ENCODE results near the gene PRCD. TPM values are rescaled to one million over a fixed set of nuclear protein-coding genes. Genes with fewer than 3 reads are reported as not detected.

PRCD gene
- 7.8 and 11.1 TPM in 2 replicates for total RNA-seq

GRCh38 chr17:76539631-76540271, at the start of gene PRCD:
PRCD (plus strand) TSS chr17:76540044; CDS start chr17:76540142, 98 bp downstream.

GRCh38 chr17:76501018-76501826, 38.6 kb upstream of the PRCD start, which contains the start of gene RHBDF2:
RHBDF2 (minus strand) TSS chr17:76501423; CDS start chr17:76481524, 19,899 bp downstream.

GRCh38 chr17:76537578-76538280, 2.1 kb upstream of the PRCD start, which contains the start of gene CYGB:
CYGB (minus strand) TSS chr17:76537709; CDS start chr17:76537542, 167 bp downstream.

GRCh38 chr17:76585649-76586593, 46.1 kb downstream of the PRCD start, which contains the start of gene ST6GALNAC2:
ST6GALNAC2 (minus strand) TSS chr17:76585860; CDS start chr17:76585808, 52 bp downstream.

Other genes with a start within 250 kb of the PRCD start
- gene QRICH2, start 231.8 kb upstream of the PRCD start, total RNA-seq: 1.7 and 3.0 TPM in 2 replicates
- 24.5 and 32.7 TPM in 2 replicates for gene PRPSAP1, start 186.1 kb upstream of the PRCD start, total RNA-seq
- gene SPHK1, start 155.4 kb upstream of the PRCD start, total RNA-seq: 39.0 and 39.3 TPM in 2 replicates
- 13.5 and 20.3 TPM in 2 replicates for gene UBE2O, start 86.9 kb upstream of the PRCD start, total RNA-seq
- gene AANAT, start 72.4 kb upstream of the PRCD start, total RNA-seq: not detected in 2 replicates
- gene RHBDF2, start 38.6 kb upstream of the PRCD start, total RNA-seq: 2.3 and 6.1 TPM in 2 replicates
- gene CYGB, start 2.3 kb upstream of the PRCD start, total RNA-seq: 68.1 and 84.9 TPM in 2 replicates
- gene ST6GALNAC2, start 45.8 kb downstream of the PRCD start, total RNA-seq: 1.0 and 4.1 TPM in 2 replicates
- not detected in 2 replicates for gene ST6GALNAC1, start 103.7 kb downstream of the PRCD start, total RNA-seq
- gene MXRA7, start 170.9 kb downstream of the PRCD start, total RNA-seq: 160 and 244 TPM in 2 replicates
- gene JMJD6, start 186.6 kb downstream of the PRCD start, total RNA-seq: 22.6 and 26.3 TPM in 2 replicates
- gene METTL23, start 186.8 kb downstream of the PRCD start, total RNA-seq: 17.6 and 19.0 TPM in 2 replicates
- 75.9 and 89.8 TPM in 2 replicates for gene SRSF2, start 197.3 kb downstream of the PRCD start, total RNA-seq
- 22.3 and 22.4 TPM in 2 replicates for gene MFSD11, start 198.1 kb downstream of the PRCD start, total RNA-seq

All from smooth muscle cell of bladder (primary cell).